Activated CD4-positive, alpha-beta T cell treated with anti-CD3 and anti-CD28 coated beads, Interleukin-2, amount 10 ng/mL, durations not matched to agents 7 days and 5 days (primary cell): ENCODE results near the gene RAD9A. TPM values are rescaled to one million over a fixed set of nuclear protein-coding genes. Genes with fewer than 3 reads are reported as not detected.
"Not testable (repeated sequence)": the region's sequence is repeated elsewhere in the genome, so short reads cannot be mapped to it uniquely, and the experiment has no call there.

ENCODE experiments used
- CTCF ChIA-PET: fragments of 350-600 bp; sonication (Branson Sonifier 250); formaldehyde crosslinking; loops from one replicate; lab custom pipeline; 2021; ENCODE audit warnings: antibody characterized with exemption; lab: Charles Lee
- POLR2A ChIA-PET: fragments of 350-600 bp; sonication (Branson Sonifier 250); formaldehyde crosslinking; loops from one replicate; lab custom pipeline; 2021; ENCODE audit warnings: antibody characterized with exemption; lab: Charles Lee
- DNase-seq: peaks from one replicate; pipeline ENCODE4 v3.0.0-alpha.2; 2020
- H3K27ac Mint-ChIP-seq: one replicate; pipeline ENCODE4 v1.8.0; 2021; ENCODE audit warnings: mild to moderate bottlenecking, moderate library complexity, mixed read lengths
- H3K27me3 Mint-ChIP-seq: one replicate; pipeline ENCODE4 v1.8.0; 2021; ENCODE audit warnings: mixed read lengths
- H3K36me3 Mint-ChIP-seq: one replicate; pipeline ENCODE4 v1.8.0; 2021; ENCODE audit warnings: low read depth, mixed read lengths
- H3K4me1 Mint-ChIP-seq: one replicate; pipeline ENCODE4 v1.8.0; 2021; ENCODE audit warnings: mixed read lengths
- H3K4me3 Mint-ChIP-seq: one replicate; pipeline ENCODE4 v1.8.0; 2021; ENCODE audit warnings: mild to moderate bottlenecking, moderate library complexity, mixed read lengths
- H3K9me3 Mint-ChIP-seq: one replicate; pipeline ENCODE4 v1.8.0; 2021; ENCODE audit warnings: mixed read lengths
- total RNA-seq, 2 experiments: library from RNA; stranded (reverse); gene quantifications; one replicate each; pipeline ENCODE4 v1.2.3, GENCODE V29; 2021

The RAD9A gene
- total RNA-seq, 2 experiments from 2014 or later: 49.3 to 53.7 TPM

GRCh38 chr11:67418476-67419281 is 26.9 kb downstream of the RAD9A start:
- DNase-seq: no peak
- H3K27me3 Mint-ChIP-seq: peaks cover 1% of the 10 kb centered on the region
- H3K9me3 Mint-ChIP-seq: no peaks in the 10 kb centered on the region
- CTCF ChIA-PET: interaction anchor here (0.8 to 4.0 kb wide), 14 partner anchors 10 to 73 kb away, joined by 3 to 27 read pairs (median 4); partner anchors contain the start of genes PPP1CA, PTPRCAP, RAD9A and RPS6KB2
- POLR2A ChIA-PET: no interaction called here
- H3K4me1 Mint-ChIP-seq: peaks cover 50% of the 10 kb centered on the region
- H3K36me3 Mint-ChIP-seq: peaks cover 3% of the 10 kb centered on the region
- peak overlapping the region; percentile 74 for H3K4me3 Mint-ChIP-seq
- peak overlapping the region; percentile 75 for H3K27ac Mint-ChIP-seq

GRCh38 chr11:67419325-67420049 is 27.7 kb downstream of the RAD9A start:
- peaks cover 3% of the 10 kb centered on the region for H3K36me3 Mint-ChIP-seq

GRCh38 chr11:67420147-67420645 is 28.4 kb downstream of the RAD9A start:
- peaks cover 57% of the 10 kb centered on the region for H3K4me1 Mint-ChIP-seq
- ChIA-PET POLR2A (interaction anchor here (0.8 to 1.3 kb wide), 3 partner anchors 9 to 17 kb away, joined by 4 to 7 read pairs (median 5); partner anchors contain the start of gene PTPRCAP), CTCF (interaction anchor here (0.6 to 4.0 kb wide), 7 partner anchors 13 to 827 kb away, joined by 3 to 27 read pairs (median 5); partner anchors contain the start of genes CCDC87, CCS, PTPRCAP and TBC1D10C)
- peaks cover 3% of the 10 kb centered on the region for H3K36me3 Mint-ChIP-seq
- peak overlapping the region; percentile 74 for H3K4me3 Mint-ChIP-seq
- H3K9me3 Mint-ChIP-seq: no peaks in the 10 kb centered on the region
- H3K27ac Mint-ChIP-seq: peak overlapping the region; percentile 46
- peaks cover under 1% of the 10 kb centered on the region for H3K27me3 Mint-ChIP-seq
- no peak for DNase-seq

More at GRCh38 chr11:67419325-67420049, 27.7 kb downstream of the RAD9A start:
- Mint-ChIP-seq H3K27ac (peak overlapping the region; percentile 75), H3K27me3 (peaks cover 1% of the 10 kb centered on the region), H3K4me1 (peaks cover 52% of the 10 kb centered on the region), H3K9me3 (no peaks in the 10 kb centered on the region), H3K4me3 (peak overlapping the region; percentile 74)
- no peak for DNase-seq
- CTCF ChIA-PET: interaction anchor here (0.6 to 4.0 kb wide), 13 partner anchors 9 to 826 kb away, joined by 3 to 27 read pairs (median 4); partner anchors contain the start of genes CCDC87, CCS, PPP1CA and PTPRCAP
- POLR2A ChIA-PET: interaction anchor here (0.8 to 1.3 kb wide), 3 partner anchors 8 to 18 kb away, joined by 4 to 7 read pairs (median 5); partner anchors contain the start of gene PTPRCAP

- Mint-ChIP-seq H3K36me3 (peaks cover 3% of the 10 kb centered on the region), H3K9me3 (no peaks in the 10 kb centered on the region), H3K27ac (peak overlapping the region; percentile 87), H3K4me1 (peaks cover 62% of the 10 kb centered on the region), H3K4me3 (peak overlapping the region; percentile 74), H3K27me3 (no peaks in the 10 kb centered on the region)
- ChIA-PET POLR2A (interaction anchor here (1.2 to 1.3 kb wide), 2 partner anchors 10 to 12 kb away, joined by 4 to 5 read pairs; no protein-coding TSS in a partner anchor), CTCF (interaction anchor here (1.1 to 4.0 kb wide), 5 partner anchors 14 to 64 kb away, joined by 4 to 27 read pairs (median 5); partner anchors contain the start of genes PPP1CA, PTPRCAP and TBC1D10C)
- peak; percentile 96 for DNase-seq
These were observed 29.1 kb downstream of the RAD9A start for GRCh38 chr11:67420646-67421429.

- Mint-ChIP-seq H3K4me3 (peak overlapping the region; percentile 74), H3K36me3 (peaks cover 3% of the 10 kb centered on the region), H3K9me3 (no peaks in the 10 kb centered on the region), H3K27me3 (no peaks in the 10 kb centered on the region), H3K27ac (peak overlapping the region; percentile 87), H3K4me1 (peaks cover 55% of the 10 kb centered on the region)
- DNase-seq: no peak
- CTCF ChIA-PET: interaction anchor here (1.1 to 2.4 kb wide), 4 partner anchors 15 to 63 kb away, joined by 4 to 7 read pairs (median 4); partner anchors contain the start of genes PPP1CA and TBC1D10C
- POLR2A ChIA-PET: no interaction called here
These were observed 29.7 kb downstream of the RAD9A start for GRCh38 chr11:67421430-67422031.

- no peaks in the 10 kb centered on the region for H3K27me3 Mint-ChIP-seq
- POLR2A ChIA-PET: no interaction called here
- no peaks in the 10 kb centered on the region for H3K9me3 Mint-ChIP-seq
- H3K27ac Mint-ChIP-seq: peak overlapping the region; percentile 42
- CTCF ChIA-PET: interaction anchor here (1.3 to 3.5 kb wide), 3 partner anchors 12 to 21 kb away, joined by 3 to 18 read pairs (median 10); partner anchors contain the start of genes PPP1CA and PTPRCAP
- peaks cover 3% of the 10 kb centered on the region for H3K36me3 Mint-ChIP-seq
- no peak overlapping the region for H3K4me3 Mint-ChIP-seq
- no peak for DNase-seq
- H3K4me1 Mint-ChIP-seq: peaks cover 56% of the 10 kb centered on the region
These were observed 31.1 kb downstream of the RAD9A start for GRCh38 chr11:67422891-67423290.

- Mint-ChIP-seq H3K4me3 (no peak overlapping the region), H3K4me1 (peaks cover 52% of the 10 kb centered on the region), H3K27me3 (no peaks in the 10 kb centered on the region), H3K27ac (no peak overlapping the region), H3K36me3 (peaks cover 3% of the 10 kb centered on the region), H3K9me3 (no peaks in the 10 kb centered on the region)
- ChIA-PET POLR2A (no interaction called here), CTCF (interaction anchor here (1.3 to 3.5 kb wide), 3 partner anchors 12 to 22 kb away, joined by 3 to 18 read pairs (median 10); partner anchors contain the start of genes PPP1CA and PTPRCAP)
- DNase-seq: no peak
These were observed 31.7 kb downstream of the RAD9A start for GRCh38 chr11:67423466-67423865.

GRCh38 chr11:67423891-67424613 is 32.3 kb downstream of the RAD9A start:
- peak overlapping the region; percentile 67 for H3K27ac Mint-ChIP-seq
- CTCF ChIA-PET: interaction anchor here (0.7 to 3.5 kb wide), 7 partner anchors 13 to 180 kb away, joined by 3 to 18 read pairs (median 7); partner anchors contain the start of genes PPP1CA, PTPRCAP and TBC1D10C
- POLR2A ChIA-PET: no interaction called here
- no peak for DNase-seq
- H3K36me3 Mint-ChIP-seq: peaks cover 3% of the 10 kb centered on the region
- H3K4me3 Mint-ChIP-seq: no peak overlapping the region
- H3K27me3 Mint-ChIP-seq: no peaks in the 10 kb centered on the region
- H3K9me3 Mint-ChIP-seq: no peaks in the 10 kb centered on the region
- peaks cover 52% of the 10 kb centered on the region for H3K4me1 Mint-ChIP-seq

- ChIA-PET POLR2A (interaction anchor here (1.2 kb wide), 1 partner anchor 22 kb away, joined by 4 read pairs; no protein-coding TSS in a partner anchor), CTCF (interaction anchor here (1.0 to 2.6 kb wide), 4 partner anchors 11 to 41 kb away, joined by 3 to 14 read pairs (median 4); partner anchors contain the start of genes PTPRCAP, TBC1D10C and TMEM134)
- H3K36me3 Mint-ChIP-seq: peaks cover 16% of the 10 kb centered on the region
- H3K4me3 Mint-ChIP-seq: peak overlapping the region; percentile 95
- peak overlapping the region; percentile 94 for H3K27ac Mint-ChIP-seq
- H3K27me3 Mint-ChIP-seq, H3K9me3 Mint-ChIP-seq, DNase-seq: not testable (repeated sequence)
- peaks cover 60% of the 10 kb centered on the region for H3K4me1 Mint-ChIP-seq
These were observed 35.6 kb downstream of the RAD9A start for GRCh38 chr11:67427364-67427859.
